ENCODE measurements around the gene SRGAP2C.
"Not testable (repeated sequence)": the region's sequence is repeated elsewhere in the genome, so short reads cannot be mapped to it uniquely, and the experiment has no call there.

SRGAP2C gene

DNA sequence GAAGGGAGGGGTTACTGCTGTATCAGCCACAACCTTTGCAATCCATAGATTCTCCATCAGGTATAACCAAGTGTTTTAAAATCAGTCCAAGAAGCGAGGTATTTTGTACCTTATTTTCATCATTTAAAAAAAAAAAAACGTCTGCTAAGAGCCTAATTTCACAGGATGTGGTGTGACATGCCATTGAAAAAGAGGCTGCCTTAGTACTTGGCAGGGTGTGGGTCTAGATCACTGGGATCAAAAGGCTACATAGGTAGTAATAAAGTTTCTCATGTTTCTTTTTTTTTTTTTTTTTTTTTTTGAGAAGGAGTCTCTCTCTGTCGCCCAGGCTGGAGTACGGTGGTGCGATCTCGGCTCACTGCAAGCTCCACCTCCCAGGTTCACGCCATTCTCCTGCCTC is 192.2 kb downstream of the SRGAP2C start:
- not testable (repeated sequence) for H3K9me2 ChIP-seq (replicated peaks; ENCODE audit: insufficient read depth, low read length); DNase-seq; H3K79me2 ChIP-seq (ENCODE audit: low read length); H3F3A ChIP-seq (ENCODE audit: insufficient read depth, low read length); H3K27me3 ChIP-seq (replicated peaks; ENCODE audit: insufficient read depth, low read length); H3K36me3 ChIP-seq (replicated peaks; ENCODE audit: insufficient read depth, low read length); H3K9ac ChIP-seq (ENCODE audit: low read length); H3K27ac ChIP-seq (ENCODE audit: low read length); H3K4me3 ChIP-seq (ENCODE audit: low read length); H3K4me2 ChIP-seq (ENCODE audit: low read depth, low read length); H4K20me1 ChIP-seq (ENCODE audit: insufficient read depth, low read length); H2AFZ ChIP-seq (ENCODE audit: low read length); H3K4me1 ChIP-seq (ENCODE audit: low read length); H3K9me3 ChIP-seq (replicated peaks; ENCODE audit: insufficient read depth, low read length)

DNA sequence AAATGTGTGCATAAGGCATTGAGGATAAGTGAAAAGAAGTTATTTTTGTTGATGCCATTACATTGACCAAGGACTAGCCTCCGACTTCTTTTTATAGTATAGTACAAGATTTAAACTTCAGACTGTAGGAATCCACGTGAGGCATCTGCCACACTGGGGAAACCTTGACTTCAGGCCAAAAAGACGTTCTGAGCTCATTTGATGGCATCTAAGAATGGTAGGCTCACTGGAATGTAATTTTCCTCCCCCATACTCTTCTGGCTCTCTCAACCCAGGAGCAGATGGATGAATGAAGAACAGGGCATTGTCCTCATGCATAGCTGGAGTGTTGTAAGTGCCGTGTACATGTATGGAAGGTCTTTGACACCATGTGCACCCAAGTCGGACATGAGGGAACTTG is 194.0 kb downstream of the SRGAP2C start:
- not testable (repeated sequence) for H2AFZ ChIP-seq (ENCODE audit: low read length); H3K4me1 ChIP-seq (ENCODE audit: low read length); H3K36me3 ChIP-seq (replicated peaks; ENCODE audit: insufficient read depth, low read length); H3K9ac ChIP-seq (ENCODE audit: low read length); H3K4me3 ChIP-seq (ENCODE audit: low read length); H3K4me2 ChIP-seq (ENCODE audit: low read depth, low read length); H4K20me1 ChIP-seq (ENCODE audit: insufficient read depth, low read length); H3F3A ChIP-seq (ENCODE audit: insufficient read depth, low read length); DNase-seq; H3K79me2 ChIP-seq (ENCODE audit: low read length); H3K9me3 ChIP-seq (replicated peaks; ENCODE audit: insufficient read depth, low read length); H3K9me2 ChIP-seq (replicated peaks; ENCODE audit: insufficient read depth, low read length); H3K27ac ChIP-seq (ENCODE audit: low read length); H3K27me3 ChIP-seq (replicated peaks; ENCODE audit: insufficient read depth, low read length)

DNA sequence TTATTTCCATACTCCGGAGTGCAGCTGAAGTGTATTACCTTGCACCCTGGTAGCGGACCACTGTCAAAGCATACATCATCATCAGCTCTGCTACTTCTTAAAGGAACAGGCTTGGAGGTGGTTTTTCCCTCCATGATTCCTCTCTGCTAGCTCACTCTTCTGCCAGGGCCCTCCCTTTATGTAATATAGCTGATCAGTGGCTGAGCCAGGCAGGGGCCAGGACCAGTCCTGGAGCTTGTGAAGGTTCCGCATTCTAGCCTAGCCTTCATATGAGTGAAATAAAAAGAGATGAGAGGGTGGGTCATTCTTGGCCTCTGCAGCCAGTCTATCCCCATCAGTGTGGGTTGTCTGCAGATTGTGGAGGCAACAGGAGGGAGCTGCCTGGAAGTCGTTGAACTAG is 200.0 kb downstream of the SRGAP2C start:
- not testable (repeated sequence) for H3K27me3 ChIP-seq (replicated peaks; ENCODE audit: insufficient read depth, low read length); H3K36me3 ChIP-seq (replicated peaks; ENCODE audit: insufficient read depth, low read length); H3K4me2 ChIP-seq (ENCODE audit: low read depth, low read length); H3K9me3 ChIP-seq (replicated peaks; ENCODE audit: insufficient read depth, low read length); H3F3A ChIP-seq (ENCODE audit: insufficient read depth, low read length); DNase-seq; H2AFZ ChIP-seq (ENCODE audit: low read length); H3K4me1 ChIP-seq (ENCODE audit: low read length); H4K20me1 ChIP-seq (ENCODE audit: insufficient read depth, low read length); H3K9me2 ChIP-seq (replicated peaks; ENCODE audit: insufficient read depth, low read length); H3K27ac ChIP-seq (ENCODE audit: low read length); H3K9ac ChIP-seq (ENCODE audit: low read length); H3K79me2 ChIP-seq (ENCODE audit: low read length); H3K4me3 ChIP-seq (ENCODE audit: low read length)

DNA sequence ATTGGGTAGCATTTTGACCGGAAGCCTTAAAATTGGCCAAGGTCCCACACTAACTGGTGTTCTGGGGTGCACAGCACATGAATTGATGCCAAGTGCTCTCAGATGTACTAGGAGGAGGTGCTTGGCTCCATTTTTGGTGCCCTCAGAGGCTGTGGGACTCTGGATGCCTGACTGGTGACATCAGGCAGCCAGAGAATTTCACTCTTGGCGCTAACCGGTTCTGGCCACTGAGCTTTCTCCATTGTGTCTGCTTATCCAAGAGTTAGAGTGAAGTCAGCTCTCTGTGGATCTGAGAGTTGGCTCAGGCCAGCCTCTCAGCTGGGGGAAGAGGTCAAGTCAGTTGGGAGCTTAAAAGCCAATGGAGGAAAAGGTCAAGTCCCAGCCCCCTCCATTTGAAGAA is 200.4 kb downstream of the SRGAP2C start:
- not testable (repeated sequence) for H3K4me1 ChIP-seq (ENCODE audit: low read length); H3K36me3 ChIP-seq (replicated peaks; ENCODE audit: insufficient read depth, low read length); DNase-seq; H3K9me3 ChIP-seq (replicated peaks; ENCODE audit: insufficient read depth, low read length); H3K27ac ChIP-seq (ENCODE audit: low read length); H3K9ac ChIP-seq (ENCODE audit: low read length); H2AFZ ChIP-seq (ENCODE audit: low read length); H4K20me1 ChIP-seq (ENCODE audit: insufficient read depth, low read length); H3F3A ChIP-seq (ENCODE audit: insufficient read depth, low read length); H3K4me3 ChIP-seq (ENCODE audit: low read length); H3K9me2 ChIP-seq (replicated peaks; ENCODE audit: insufficient read depth, low read length); H3K27me3 ChIP-seq (replicated peaks; ENCODE audit: insufficient read depth, low read length); H3K79me2 ChIP-seq (ENCODE audit: low read length); H3K4me2 ChIP-seq (ENCODE audit: low read depth, low read length)

DNA sequence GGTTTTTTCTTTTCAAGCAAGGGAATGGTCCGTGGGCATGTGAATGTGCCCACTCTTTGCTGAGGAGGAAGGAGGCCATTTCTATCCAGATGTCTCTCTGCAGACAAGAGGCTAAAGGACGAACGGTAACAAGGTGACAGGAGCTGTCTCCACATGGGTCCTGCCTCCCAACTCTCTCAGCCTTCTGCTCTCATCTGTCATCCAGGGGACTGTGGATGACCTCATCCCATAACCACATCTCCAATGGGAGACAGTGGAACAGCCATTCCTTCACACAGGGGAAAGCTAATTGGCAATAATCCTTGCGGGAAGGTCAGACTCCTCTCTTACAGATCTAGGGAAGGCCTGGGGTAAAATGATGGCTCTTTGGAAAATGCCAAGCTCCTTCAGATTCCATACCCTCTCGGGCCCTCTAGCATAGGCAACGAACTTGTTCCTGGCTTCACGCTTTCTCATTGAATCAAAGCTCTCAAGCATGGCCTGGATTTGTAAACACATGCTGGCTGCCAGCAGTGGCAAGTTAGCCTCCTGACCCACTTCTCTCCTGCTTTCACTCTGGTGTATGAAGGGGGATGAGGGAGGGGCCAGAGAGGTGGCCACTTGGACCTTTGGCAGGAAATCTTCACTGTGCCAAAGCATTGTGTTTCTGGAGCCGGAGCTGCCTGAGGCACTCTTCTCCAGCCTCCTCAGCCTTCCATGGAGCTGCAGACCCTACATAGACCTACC is 201.0 kb downstream of the SRGAP2C start:
- H3K9me3 ChIP-seq (replicated peaks; ENCODE audit: insufficient read depth, low read length); H3K36me3 ChIP-seq (replicated peaks; ENCODE audit: insufficient read depth, low read length); H3K27ac ChIP-seq (ENCODE audit: low read length); H2AFZ ChIP-seq (ENCODE audit: low read length); H3K79me2 ChIP-seq (ENCODE audit: low read length); H4K20me1 ChIP-seq (ENCODE audit: insufficient read depth, low read length); H3K4me1 ChIP-seq (ENCODE audit: low read length); H3K9me2 ChIP-seq (replicated peaks; ENCODE audit: insufficient read depth, low read length); DNase-seq; H3K4me2 ChIP-seq (ENCODE audit: low read depth, low read length); H3F3A ChIP-seq (ENCODE audit: insufficient read depth, low read length); H3K4me3 ChIP-seq (ENCODE audit: low read length); H3K9ac ChIP-seq (ENCODE audit: low read length); H3K27me3 ChIP-seq (replicated peaks; ENCODE audit: insufficient read depth, low read length): not testable (repeated sequence)

DNA sequence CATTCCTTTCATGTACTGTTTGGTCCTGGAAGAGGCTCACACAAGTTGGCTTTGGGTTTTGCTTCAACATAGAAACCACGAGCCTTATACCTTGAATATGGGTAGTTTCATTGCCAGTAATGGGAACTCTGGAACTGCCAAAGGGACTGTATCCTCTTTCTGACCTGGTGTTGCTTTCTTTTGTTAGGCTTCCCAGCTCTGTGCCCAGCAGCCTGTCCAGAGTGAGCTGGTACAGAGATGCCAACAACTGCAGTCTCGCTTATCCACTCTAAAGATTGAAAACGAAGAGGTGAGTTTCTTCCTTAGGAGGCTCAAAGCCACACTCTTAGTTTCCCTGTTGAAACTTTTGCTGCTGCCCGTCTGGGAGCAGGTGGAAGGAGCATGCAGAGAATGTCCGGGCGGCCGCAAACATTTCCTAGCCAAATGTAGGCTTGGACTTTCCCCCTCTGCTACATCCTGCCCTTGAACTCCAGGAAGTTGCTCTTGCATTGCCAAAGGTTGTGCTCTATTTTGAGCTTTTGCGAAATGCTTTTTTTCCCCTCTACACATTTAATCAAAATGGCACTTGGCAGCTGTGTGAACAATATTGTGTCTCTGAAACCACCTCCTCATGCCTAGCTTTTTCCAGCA is 201.7 kb downstream of the SRGAP2C start:
- H3K79me2 ChIP-seq (ENCODE audit: low read length); H3K9me2 ChIP-seq (replicated peaks; ENCODE audit: insufficient read depth, low read length); H3K9ac ChIP-seq (ENCODE audit: low read length); H4K20me1 ChIP-seq (ENCODE audit: insufficient read depth, low read length); H3K4me1 ChIP-seq (ENCODE audit: low read length); H3K4me3 ChIP-seq (ENCODE audit: low read length); H3K27ac ChIP-seq (ENCODE audit: low read length); H3K36me3 ChIP-seq (replicated peaks; ENCODE audit: insufficient read depth, low read length); H3F3A ChIP-seq (ENCODE audit: insufficient read depth, low read length); H3K27me3 ChIP-seq (replicated peaks; ENCODE audit: insufficient read depth, low read length); H3K9me3 ChIP-seq (replicated peaks; ENCODE audit: insufficient read depth, low read length); H3K4me2 ChIP-seq (ENCODE audit: low read depth, low read length); DNase-seq; H2AFZ ChIP-seq (ENCODE audit: low read length): not testable (repeated sequence)

DNA sequence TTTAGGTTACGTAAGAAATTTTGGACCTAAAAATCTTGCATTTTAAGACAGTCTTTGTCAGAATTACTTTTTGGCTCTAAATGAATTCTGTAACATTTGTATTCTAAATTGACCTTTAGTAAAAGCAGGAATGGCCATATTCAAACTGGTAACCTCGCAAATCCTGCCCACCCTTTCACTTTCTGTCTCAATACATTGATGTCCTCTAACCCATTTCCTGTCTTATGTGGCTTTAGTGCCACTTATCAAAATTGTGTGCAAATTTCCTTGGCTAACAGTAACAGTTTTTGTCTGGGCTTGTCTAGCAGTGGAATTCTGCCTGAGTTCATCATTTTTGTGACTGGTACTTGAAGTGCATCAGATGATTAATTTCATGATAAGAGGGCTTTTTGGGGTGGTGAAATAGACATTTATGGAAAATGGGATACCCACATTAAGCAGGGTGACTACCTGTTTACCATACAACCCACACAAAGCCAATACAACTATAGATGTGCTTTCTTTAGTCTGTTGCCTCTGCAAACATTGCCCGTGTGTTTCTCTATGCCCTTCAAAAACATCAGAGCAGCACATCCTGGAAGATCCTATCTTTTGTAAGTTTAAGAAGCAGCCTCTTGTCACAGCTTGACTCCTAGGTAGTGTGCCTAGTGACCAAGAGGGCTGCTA is 205.3 kb downstream of the SRGAP2C start:
- not testable (repeated sequence) for H2AFZ ChIP-seq (ENCODE audit: low read length); H3K36me3 ChIP-seq (replicated peaks; ENCODE audit: insufficient read depth, low read length); H3K27me3 ChIP-seq (replicated peaks; ENCODE audit: insufficient read depth, low read length); H3K79me2 ChIP-seq (ENCODE audit: low read length); H3K9ac ChIP-seq (ENCODE audit: low read length); H3K9me3 ChIP-seq (replicated peaks; ENCODE audit: insufficient read depth, low read length); H4K20me1 ChIP-seq (ENCODE audit: insufficient read depth, low read length); H3F3A ChIP-seq (ENCODE audit: insufficient read depth, low read length); H3K4me2 ChIP-seq (ENCODE audit: low read depth, low read length); H3K4me1 ChIP-seq (ENCODE audit: low read length); DNase-seq; H3K9me2 ChIP-seq (replicated peaks; ENCODE audit: insufficient read depth, low read length); H3K4me3 ChIP-seq (ENCODE audit: low read length); H3K27ac ChIP-seq (ENCODE audit: low read length)

DNA sequence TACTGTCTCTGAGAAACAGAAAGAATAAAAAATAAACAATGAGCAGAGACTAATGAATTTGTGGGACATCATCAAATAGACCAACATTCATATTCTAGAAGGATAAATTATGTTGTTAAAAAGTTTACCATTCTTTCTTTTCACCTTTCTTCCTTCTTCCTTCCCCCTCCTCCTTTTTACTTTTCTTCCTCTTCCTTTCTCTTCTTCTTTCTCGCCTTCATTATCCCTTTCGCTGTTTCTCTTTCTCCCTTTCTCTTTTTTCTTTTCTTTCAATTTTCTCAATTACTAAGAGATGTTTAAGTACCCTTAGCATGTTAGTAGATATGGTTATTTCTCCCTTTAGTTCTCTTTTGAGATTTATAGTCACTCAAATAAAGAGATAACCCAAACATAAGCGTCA is 207.4 kb downstream of the SRGAP2C start:
- not testable (repeated sequence) for H3K4me3 ChIP-seq (ENCODE audit: low read length); H3K9ac ChIP-seq (ENCODE audit: low read length); H2AFZ ChIP-seq (ENCODE audit: low read length); H3K9me2 ChIP-seq (replicated peaks; ENCODE audit: insufficient read depth, low read length); DNase-seq; H3K4me2 ChIP-seq (ENCODE audit: low read depth, low read length); H4K20me1 ChIP-seq (ENCODE audit: insufficient read depth, low read length); H3K4me1 ChIP-seq (ENCODE audit: low read length); H3K79me2 ChIP-seq (ENCODE audit: low read length); H3K27me3 ChIP-seq (replicated peaks; ENCODE audit: insufficient read depth, low read length); H3F3A ChIP-seq (ENCODE audit: insufficient read depth, low read length); H3K27ac ChIP-seq (ENCODE audit: low read length); H3K9me3 ChIP-seq (replicated peaks; ENCODE audit: insufficient read depth, low read length); H3K36me3 ChIP-seq (replicated peaks; ENCODE audit: insufficient read depth, low read length)
